OCI-LY7 (cell line): ENCODE measurements around the gene RASAL2.
"Not testable (repeated sequence)": the region's sequence is repeated elsewhere in the genome, so short reads cannot be mapped to it uniquely, and the experiment has no call there.

Experiments
- CTCF ChIP-seq: fragments of 200-600 bp; sonication (generic); conservative IDR thresholded peaks from 2 replicates; pipeline ENCODE4 v1.5.1; 2014; ENCODE audit warnings: mild to moderate bottlenecking, antibody characterized with exemption, low read length, moderate library complexity, mixed read lengths
- EZH2phosphoT487 ChIP-seq: fragments of 200-600 bp; sonication (generic); IDR thresholded peaks from 2 replicates; pipeline ENCODE4 v1.6.1; 2018; ENCODE audit warnings: low read depth, borderline replicate concordance, mild to moderate bottlenecking, mixed run types, antibody characterized with exemption, low read length, moderate library complexity, mixed read lengths

- TF ChIP-seq CTCF, EZH2phosphoT487: not testable (repeated sequence)
These were observed 154.4 kb downstream of the RASAL2 start for GRCh38 chr1:178248284-178248683.
